WTC11 (cell line): ENCODE data around the gene RGS6. TPM values are rescaled to one million over a fixed set of nuclear protein-coding genes. Genes with fewer than 3 reads are reported as not detected.

Source experiments
- ATAC-seq: fragments of 200-7000 bp; cut with Tn5 transposase; 2 replicates; pipeline ENCODE4 v1.10.0; 2021; ENCODE audit warnings: mild to moderate bottlenecking, moderate library complexity
- CTCF ChIA-PET: fragments of 300-600 bp; sonication (Branson Sonifier 250); formaldehyde crosslinking; loops from one replicate; lab custom pipeline; 2021; ENCODE audit warnings: antibody characterized with exemption; lab: Charles Lee
- POLR2A ChIA-PET: fragments of 350-600 bp; sonication (Branson Sonifier 250); formaldehyde crosslinking; loops from one replicate; lab custom pipeline; 2021; ENCODE audit warnings: antibody characterized with exemption; lab: Charles Lee
- DNase-seq: peaks from one replicate; pipeline ENCODE4 v3.0.0; 2021; ENCODE audit warnings: low spot score
- H3K27ac Mint-ChIP-seq: 2 replicates; pipeline ENCODE4 v1.8.0; 2021; ENCODE audit warnings: mixed read lengths
- H3K27me3 Mint-ChIP-seq: 2 replicates; pipeline ENCODE4 v1.8.0; 2021; ENCODE audit warnings: low read depth, mild to moderate bottlenecking, moderate library complexity, mixed read lengths
- H3K36me3 Mint-ChIP-seq: 2 replicates; pipeline ENCODE4 v1.8.0; 2021; ENCODE audit warnings: mixed read lengths
- H3K4me1 Mint-ChIP-seq: 2 replicates; pipeline ENCODE4 v1.8.0; 2022; ENCODE audit warnings: mixed read lengths
- H3K4me3 Mint-ChIP-seq: 2 replicates; pipeline ENCODE4 v1.8.0; 2021; ENCODE audit warnings: mild to moderate bottlenecking, moderate library complexity, mixed read lengths
- H3K9me3 Mint-ChIP-seq: 2 replicates; pipeline ENCODE4 v1.8.0; 2021; ENCODE audit warnings: mixed read lengths
- ETV6 ChIP-seq: sonication (generic); formaldehyde crosslinking; IDR thresholded peaks from 2 replicates; pipeline ENCODE4 v1.8.1; 2022; ENCODE audit warnings: mild to moderate bottlenecking, missing genetic modification reagents
- FOXJ3 ChIP-seq: sonication (generic); formaldehyde crosslinking; IDR thresholded peaks from 2 replicates; pipeline ENCODE4 v1.9.0; 2021; ENCODE audit warnings: missing genetic modification reagents, mild to moderate bottlenecking, borderline replicate concordance
- JUN ChIP-seq: sonication (generic); formaldehyde crosslinking; IDR thresholded peaks from 2 replicates; pipeline ENCODE4 v1.8.0; 2023; ENCODE audit warnings: mild to moderate bottlenecking, missing genetic modification reagents
- TEAD4 ChIP-seq: sonication (generic); formaldehyde crosslinking; IDR thresholded peaks from 2 replicates; pipeline ENCODE4 v1.8.0; 2022; ENCODE audit warnings: mild to moderate bottlenecking, missing genetic modification reagents
- ZNF121 ChIP-seq: sonication (generic); formaldehyde crosslinking; IDR thresholded peaks from 2 replicates; pipeline ENCODE4 v1.8.0; 2023; ENCODE audit warnings: missing genetic modification reagents
- ZNF416 ChIP-seq: fragments of 250-450 bp; sonication (Bioruptor Pico); IDR thresholded peaks from 2 replicates; pipeline ENCODE4 v1.9.0; 2021; ENCODE audit warnings: mild to moderate bottlenecking, inconsistent platforms
- ZNF425 ChIP-seq: fragments of 250-450 bp; sonication (Bioruptor Pico); conservative IDR thresholded peaks from 2 replicates; pipeline ENCODE4 v1.9.0; 2021; ENCODE audit warnings: mild to moderate bottlenecking
- total RNA-seq: library from RNA; stranded (reverse); gene quantifications from 3 replicates; pipeline ENCODE4 v1.2.3, GENCODE V29; 2021
- TF ChIP-seq, protein P1 (sequence below): fragments of 250-450 bp; sonication (Bioruptor Pico); IDR thresholded peaks from 2 replicates; pipeline ENCODE4 v1.9.0; 2021; ENCODE audit warnings: mild to moderate bottlenecking
- TF ChIP-seq, protein P2 (sequence below): sonication (generic); formaldehyde crosslinking; IDR thresholded peaks from 2 replicates; pipeline ENCODE4 v1.8.0; 2022; ENCODE audit warnings: mild to moderate bottlenecking, missing genetic modification reagents
- TF ChIP-seq, protein P3 (sequence below): sonication (generic); formaldehyde crosslinking; conservative IDR thresholded peaks from 2 replicates; pipeline ENCODE4 v1.8.1; 2022; ENCODE audit warnings: mild to moderate bottlenecking, missing genetic modification reagents
- TF ChIP-seq, protein P4 (sequence below): fragments of 250-450 bp; sonication (Bioruptor Pico); IDR thresholded peaks from 2 replicates; pipeline ENCODE4 v1.9.0; 2021; ENCODE audit warnings: moderate library complexity, mild to moderate bottlenecking, inconsistent platforms, borderline replicate concordance
- TF ChIP-seq, protein P5 (sequence below): sonication (generic); formaldehyde crosslinking; conservative IDR thresholded peaks from 2 replicates; pipeline ENCODE4 v1.8.1; 2023; ENCODE audit warnings: mild to moderate bottlenecking, low read depth, missing genetic modification reagents, moderate library complexity

The RGS6 gene
- total RNA-seq, 1 experiment from 2014 or later = 1.0 TPM

DNA sequence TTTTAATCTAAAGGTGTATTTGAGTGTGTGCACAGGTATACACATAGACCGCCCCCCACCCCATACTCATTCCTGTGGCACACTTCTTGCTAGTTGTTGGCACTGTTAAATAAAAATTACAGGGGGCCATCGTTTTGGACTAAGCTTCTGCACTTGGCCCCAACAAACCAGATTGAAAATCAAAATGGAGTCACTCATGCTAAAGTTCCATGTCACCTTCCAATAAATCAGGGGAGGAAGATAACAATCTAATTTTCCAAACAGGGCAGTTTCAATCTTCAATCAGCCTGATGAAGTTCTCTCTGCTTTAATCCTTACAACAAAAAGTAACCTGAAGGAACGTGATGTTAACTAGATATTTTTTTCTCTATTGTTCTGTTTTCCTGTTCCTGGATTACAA, 78.2 kb downstream of the RGS6 start (continued):
- TF ChIP-seq, protein P1, sequence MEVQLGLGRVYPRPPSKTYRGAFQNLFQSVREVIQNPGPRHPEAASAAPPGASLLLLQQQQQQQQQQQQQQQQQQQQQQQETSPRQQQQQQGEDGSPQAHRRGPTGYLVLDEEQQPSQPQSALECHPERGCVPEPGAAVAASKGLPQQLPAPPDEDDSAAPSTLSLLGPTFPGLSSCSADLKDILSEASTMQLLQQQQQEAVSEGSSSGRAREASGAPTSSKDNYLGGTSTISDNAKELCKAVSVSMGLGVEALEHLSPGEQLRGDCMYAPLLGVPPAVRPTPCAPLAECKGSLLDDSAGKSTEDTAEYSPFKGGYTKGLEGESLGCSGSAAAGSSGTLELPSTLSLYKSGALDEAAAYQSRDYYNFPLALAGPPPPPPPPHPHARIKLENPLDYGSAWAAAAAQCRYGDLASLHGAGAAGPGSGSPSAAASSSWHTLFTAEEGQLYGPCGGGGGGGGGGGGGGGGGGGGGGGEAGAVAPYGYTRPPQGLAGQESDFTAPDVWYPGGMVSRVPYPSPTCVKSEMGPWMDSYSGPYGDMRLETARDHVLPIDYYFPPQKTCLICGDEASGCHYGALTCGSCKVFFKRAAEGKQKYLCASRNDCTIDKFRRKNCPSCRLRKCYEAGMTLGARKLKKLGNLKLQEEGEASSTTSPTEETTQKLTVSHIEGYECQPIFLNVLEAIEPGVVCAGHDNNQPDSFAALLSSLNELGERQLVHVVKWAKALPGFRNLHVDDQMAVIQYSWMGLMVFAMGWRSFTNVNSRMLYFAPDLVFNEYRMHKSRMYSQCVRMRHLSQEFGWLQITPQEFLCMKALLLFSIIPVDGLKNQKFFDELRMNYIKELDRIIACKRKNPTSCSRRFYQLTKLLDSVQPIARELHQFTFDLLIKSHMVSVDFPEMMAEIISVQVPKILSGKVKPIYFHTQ = no peak
- TF ChIP-seq, protein P2, sequence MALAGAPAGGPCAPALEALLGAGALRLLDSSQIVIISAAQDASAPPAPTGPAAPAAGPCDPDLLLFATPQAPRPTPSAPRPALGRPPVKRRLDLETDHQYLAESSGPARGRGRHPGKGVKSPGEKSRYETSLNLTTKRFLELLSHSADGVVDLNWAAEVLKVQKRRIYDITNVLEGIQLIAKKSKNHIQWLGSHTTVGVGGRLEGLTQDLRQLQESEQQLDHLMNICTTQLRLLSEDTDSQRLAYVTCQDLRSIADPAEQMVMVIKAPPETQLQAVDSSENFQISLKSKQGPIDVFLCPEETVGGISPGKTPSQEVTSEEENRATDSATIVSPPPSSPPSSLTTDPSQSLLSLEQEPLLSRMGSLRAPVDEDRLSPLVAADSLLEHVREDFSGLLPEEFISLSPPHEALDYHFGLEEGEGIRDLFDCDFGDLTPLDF (CRISPR knock-in tag) = no peak
- TF ChIP-seq ZNF425 (CRISPR knock-in tag) = no peak
- TF ChIP-seq, protein P3, sequence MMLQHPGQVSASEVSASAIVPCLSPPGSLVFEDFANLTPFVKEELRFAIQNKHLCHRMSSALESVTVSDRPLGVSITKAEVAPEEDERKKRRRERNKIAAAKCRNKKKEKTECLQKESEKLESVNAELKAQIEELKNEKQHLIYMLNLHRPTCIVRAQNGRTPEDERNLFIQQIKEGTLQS (CRISPR knock-in tag) = no peak
- TF ChIP-seq, protein P4, sequence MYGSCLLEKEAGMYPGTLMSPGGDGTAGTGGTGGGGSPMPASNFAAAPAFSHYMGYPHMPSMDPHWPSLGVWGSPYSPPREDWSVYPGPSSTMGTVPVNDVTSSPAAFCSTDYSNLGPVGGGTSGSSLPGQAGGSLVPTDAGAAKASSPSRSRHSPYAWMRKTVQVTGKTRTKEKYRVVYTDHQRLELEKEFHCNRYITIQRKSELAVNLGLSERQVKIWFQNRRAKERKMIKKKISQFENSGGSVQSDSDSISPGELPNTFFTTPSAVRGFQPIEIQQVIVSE (CRISPR knock-in tag) = no peak
- TF ChIP-seq, protein P5, sequence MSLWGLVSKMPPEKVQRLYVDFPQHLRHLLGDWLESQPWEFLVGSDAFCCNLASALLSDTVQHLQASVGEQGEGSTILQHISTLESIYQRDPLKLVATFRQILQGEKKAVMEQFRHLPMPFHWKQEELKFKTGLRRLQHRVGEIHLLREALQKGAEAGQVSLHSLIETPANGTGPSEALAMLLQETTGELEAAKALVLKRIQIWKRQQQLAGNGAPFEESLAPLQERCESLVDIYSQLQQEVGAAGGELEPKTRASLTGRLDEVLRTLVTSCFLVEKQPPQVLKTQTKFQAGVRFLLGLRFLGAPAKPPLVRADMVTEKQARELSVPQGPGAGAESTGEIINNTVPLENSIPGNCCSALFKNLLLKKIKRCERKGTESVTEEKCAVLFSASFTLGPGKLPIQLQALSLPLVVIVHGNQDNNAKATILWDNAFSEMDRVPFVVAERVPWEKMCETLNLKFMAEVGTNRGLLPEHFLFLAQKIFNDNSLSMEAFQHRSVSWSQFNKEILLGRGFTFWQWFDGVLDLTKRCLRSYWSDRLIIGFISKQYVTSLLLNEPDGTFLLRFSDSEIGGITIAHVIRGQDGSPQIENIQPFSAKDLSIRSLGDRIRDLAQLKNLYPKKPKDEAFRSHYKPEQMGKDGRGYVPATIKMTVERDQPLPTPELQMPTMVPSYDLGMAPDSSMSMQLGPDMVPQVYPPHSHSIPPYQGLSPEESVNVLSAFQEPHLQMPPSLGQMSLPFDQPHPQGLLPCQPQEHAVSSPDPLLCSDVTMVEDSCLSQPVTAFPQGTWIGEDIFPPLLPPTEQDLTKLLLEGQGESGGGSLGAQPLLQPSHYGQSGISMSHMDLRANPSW = no peak

- no peaks in the 10 kb centered on the region for H3K4me1 Mint-ChIP-seq
- ChIA-PET POLR2A (interaction anchor here (0.7 kb wide), 1 partner anchor 220 kb away, joined by 10 read pairs; no protein-coding TSS in a partner anchor), CTCF (no interaction called here)
- no peak for DNase-seq
- peaks cover 22% of the 10 kb centered on the region for H3K9me3 Mint-ChIP-seq
- TF ChIP-seq ZNF121 (CRISPR knock-in tag) (no peak), TEAD4 (CRISPR knock-in tag) (no peak), ZNF416 (CRISPR knock-in tag) (no peak), JUN (CRISPR knock-in tag) (no peak), ETV6 (no peak), FOXJ3 (CRISPR knock-in tag) (no peak)
- TF ChIP-seq, protein P2 (CRISPR knock-in tag) = no peak
- H3K36me3 Mint-ChIP-seq = no peaks in the 10 kb centered on the region
- no peak overlapping the region for H3K27ac Mint-ChIP-seq
- H3K27me3 Mint-ChIP-seq = no peaks in the 10 kb centered on the region
- H3K4me3 Mint-ChIP-seq = no peak overlapping the region
- no peak for ATAC-seq
Observed at GRCh38 chr14:72013721-72014345, 81.6 kb downstream of the RGS6 start.
